PC-3 (cell line): Measurements from ENCODE around the gene LITAF. TPM values are rescaled to one million over a fixed set of nuclear protein-coding genes. Genes with fewer than 3 reads are reported as not detected.

Experiments used
- ATAC-seq: fragments of 200-7000 bp; cut with Tn5 transposase; 2 replicates; pipeline ENCODE4 v1.9.1; 2020; ENCODE audit warnings: mild to moderate bottlenecking, moderate library complexity
- BruUV-seq: library from RNA; stranded (reverse); fragments of 400-500 nt; replicated peaks from 2 replicates; lab custom pipeline; 2021; lab: Mats Ljungman, UMichigan
- CTCF ChIA-PET: fragments of 300-600 bp; sonication (Branson Sonifier 250); formaldehyde crosslinking; loops from one replicate; lab custom pipeline; 2022; ENCODE audit warnings: antibody characterized with exemption; lab: Charles Lee
- POLR2A ChIA-PET: fragments of 300-600 bp; sonication (Branson Sonifier 250); formaldehyde crosslinking; loops from one replicate; lab custom pipeline; 2022; ENCODE audit warnings: antibody characterized with exemption; ENCODE audit not compliant: unreplicated experiment; lab: Charles Lee
- DNase-seq: peaks from one replicate; pipeline ENCODE4 v3.0.0-alpha.2; 2015
- H2AFZ ChIP-seq: fragments of 300-600 bp; sonication (generic); 2 replicates; pipeline ENCODE4 v1.6.0; 2016; ENCODE audit warnings: antibody characterized with exemption, low read length
- H3F3A ChIP-seq: fragments of 300-600 bp; sonication (generic); one replicate; pipeline ENCODE4 v1.6.0; 2017; ENCODE audit warnings: antibody characterized with exemption, low read length, control low read depth, mild to moderate bottlenecking; ENCODE audit not compliant: unreplicated experiment
- H3K27ac ChIP-seq: fragments of 300-600 bp; sonication (generic); 2 replicates; pipeline ENCODE4 v1.5.1; 2016; ENCODE audit warnings: mild to moderate bottlenecking, low read length
- H3K27me3 ChIP-seq: fragments of 300-600 bp; sonication (generic); 2 replicates; pipeline ENCODE4 v1.6.1; 2016; ENCODE audit warnings: low read length, mixed read lengths
- H3K36me3 ChIP-seq: fragments of 300-600 bp; sonication (generic); 2 replicates; pipeline ENCODE4 v1.6.1; 2016; ENCODE audit warnings: low read depth, mixed run types, low read length, mixed read lengths
- H3K4me1 ChIP-seq: fragments of 300-600 bp; sonication (generic); 2 replicates; pipeline ENCODE4 v1.5.1; 2016; ENCODE audit warnings: low read length; ENCODE audit not compliant: insufficient read depth
- H3K4me2 ChIP-seq: fragments of 300-600 bp; sonication (generic); 2 replicates; pipeline ENCODE4 v1.6.0; 2016; ENCODE audit warnings: low read length
- H3K4me3 ChIP-seq: fragments of 300-600 bp; sonication (generic); 2 replicates; pipeline ENCODE4 v1.5.1; 2016; ENCODE audit warnings: mild to moderate bottlenecking, low read length, mixed read lengths
- H3K79me2 ChIP-seq: fragments of 300-600 bp; sonication (generic); 2 replicates; pipeline ENCODE4 v1.6.1; 2017; ENCODE audit warnings: low read length, mixed read lengths
- H3K9ac ChIP-seq: fragments of 300-600 bp; sonication (generic); 2 replicates; pipeline ENCODE4 v1.6.0; 2016; ENCODE audit warnings: mild to moderate bottlenecking, low read length
- H3K9me2 ChIP-seq: fragments of 300-600 bp; sonication (generic); replicated peaks from 2 replicates; pipeline ENCODE4 v1.6.1; 2016; ENCODE audit warnings: mixed run types, low read length, mixed read lengths
- H3K9me3 ChIP-seq: fragments of 300-600 bp; sonication (generic); 2 replicates; pipeline ENCODE4 v1.6.1; 2016; ENCODE audit warnings: low read length, mixed read lengths
- H4K20me1 ChIP-seq: fragments of 300-600 bp; sonication (generic); 2 replicates; pipeline ENCODE4 v1.6.1; 2016; ENCODE audit warnings: low read length, mixed read lengths
- CTCF ChIP-seq: fragments of 300-600 bp; sonication (generic); conservative IDR thresholded peaks from 2 replicates; pipeline ENCODE4 v1.5.1; 2017; ENCODE audit warnings: antibody characterized with exemption, low read depth, mild to moderate bottlenecking, low read length
- EZH2 ChIP-seq: fragments of 300-600 bp; sonication (generic); IDR thresholded peaks from one replicate; pipeline ENCODE4 v1.6.1; 2017; ENCODE audit warnings: antibody characterized with exemption, mild to moderate bottlenecking, low read length; ENCODE audit not compliant: unreplicated experiment
- EZH2phosphoT487 ChIP-seq: fragments of 300-600 bp; sonication (generic); IDR thresholded peaks from 2 replicates; pipeline ENCODE4 v1.6.1; 2018; ENCODE audit warnings: mild to moderate bottlenecking, antibody characterized with exemption, low read length, borderline replicate concordance
- intact Hi-C: fragments of 100-400 bp; cut with micrococcal nuclease; formaldehyde crosslinking; loops from 2 replicates; pipeline ENCODE4 v1.9.0; 2023
- total RNA-seq: library from RNA; depleted of rRNA; stranded (reverse); fragments of >200 nt; gene quantifications from 2 replicates; pipeline ENCODE4 v1.2.3, GENCODE V29; 2014

LITAF gene
- total RNA-seq, 1 experiment from 2014 or later, result 13.1 TPM

- no TSS peak for BruUV-seq
- TF ChIP-seq CTCF (no peak), EZH2 (no peak), EZH2phosphoT487 (no peak)
- intact Hi-C loops, result no loop called here
- Histone ChIP-seq H3K27me3 (no peaks in the 10 kb centered on the region), H3K36me3 (no peaks in the 10 kb centered on the region), H4K20me1 (no peaks in the 10 kb centered on the region), H3K79me2 (no peaks in the 10 kb centered on the region), H3F3A (no peaks in the 10 kb centered on the region), H3K4me3 (no peak overlapping the region), H2AFZ (no peak overlapping the region), H3K4me2 (no peak overlapping the region), H3K27ac (no peak overlapping the region), H3K9me3 (no peaks in the 10 kb centered on the region), H3K4me1 (no peaks in the 10 kb centered on the region), H3K9me2 (no peaks in the 10 kb centered on the region), H3K9ac (no peak overlapping the region)
- no peak for DNase-seq
- CTCF ChIA-PET, result no interaction called here
- no peak for ATAC-seq
- POLR2A ChIA-PET, result no interaction called here
Observed at GRCh38 chr16:11572301-11572995, 14.3 kb downstream of the LITAF start.

- H3K9me2 ChIP-seq, result no peaks in the 10 kb centered on the region
- no peaks in the 10 kb centered on the region for H3K27me3 ChIP-seq
- BruUV-seq, result no TSS peak
- intact Hi-C loops, result no loop called here
- no peaks in the 10 kb centered on the region for H3K4me1 ChIP-seq
- no peak for DNase-seq
- H3K36me3 ChIP-seq, result no peaks in the 10 kb centered on the region
- ChIA-PET POLR2A (no interaction called here), CTCF (no interaction called here)
- H4K20me1 ChIP-seq, result no peaks in the 10 kb centered on the region
- no peak overlapping the region for H3K4me2 ChIP-seq
- no peak for TF ChIP-seq CTCF
- no peak for TF ChIP-seq EZH2
- TF ChIP-seq EZH2phosphoT487, result no peak
- H3K27ac ChIP-seq, result no peak overlapping the region
- no peaks in the 10 kb centered on the region for H3F3A ChIP-seq
- no peak for ATAC-seq
- no peaks in the 10 kb centered on the region for H3K79me2 ChIP-seq
- no peak overlapping the region for H3K9ac ChIP-seq
- H3K9me3 ChIP-seq, result no peaks in the 10 kb centered on the region
- no peak overlapping the region for H3K4me3 ChIP-seq
- no peak overlapping the region for H2AFZ ChIP-seq
Observed at GRCh38 chr16:11571549-11571948, 15.2 kb downstream of the LITAF start.

- CTCF ChIA-PET, result no interaction called here
Observed at GRCh38 chr16:11570806-11571205, 15.9 kb downstream of the LITAF start.

More at GRCh38 chr16:11570806-11571205, 15.9 kb downstream of the LITAF start:
- Histone ChIP-seq H3K4me3 (no peak overlapping the region), H3K27me3 (no peaks in the 10 kb centered on the region), H3K79me2 (no peaks in the 10 kb centered on the region), H3K36me3 (no peaks in the 10 kb centered on the region), H4K20me1 (no peaks in the 10 kb centered on the region), H3K9me2 (no peaks in the 10 kb centered on the region), H3K9ac (no peak overlapping the region), H2AFZ (no peak overlapping the region), H3K4me2 (no peak overlapping the region), H3F3A (no peaks in the 10 kb centered on the region), H3K4me1 (no peaks in the 10 kb centered on the region), H3K27ac (no peak overlapping the region), H3K9me3 (no peaks in the 10 kb centered on the region)
- DNase-seq (no peak), ATAC-seq (no peak)
- POLR2A ChIA-PET, result no interaction called here
- BruUV-seq, result no TSS peak
- intact Hi-C loops, result no loop called here
- no peak for TF ChIP-seq CTCF
- no peak for TF ChIP-seq EZH2phosphoT487
- TF ChIP-seq EZH2, result no peak
